OCI-LY7 (cell line): ENCODE measurements around the gene MBL2.

Experiments
- CTCF ChIP-seq: fragments of 200-600 bp; sonication (generic); conservative IDR thresholded peaks from 2 replicates; pipeline ENCODE4 v1.5.1; 2014; ENCODE audit warnings: mild to moderate bottlenecking, antibody characterized with exemption, low read length, moderate library complexity, mixed read lengths
- EZH2phosphoT487 ChIP-seq: fragments of 200-600 bp; sonication (generic); IDR thresholded peaks from 2 replicates; pipeline ENCODE4 v1.6.1; 2018; ENCODE audit warnings: low read depth, borderline replicate concordance, mild to moderate bottlenecking, mixed run types, antibody characterized with exemption, low read length, moderate library complexity, mixed read lengths

DNA sequence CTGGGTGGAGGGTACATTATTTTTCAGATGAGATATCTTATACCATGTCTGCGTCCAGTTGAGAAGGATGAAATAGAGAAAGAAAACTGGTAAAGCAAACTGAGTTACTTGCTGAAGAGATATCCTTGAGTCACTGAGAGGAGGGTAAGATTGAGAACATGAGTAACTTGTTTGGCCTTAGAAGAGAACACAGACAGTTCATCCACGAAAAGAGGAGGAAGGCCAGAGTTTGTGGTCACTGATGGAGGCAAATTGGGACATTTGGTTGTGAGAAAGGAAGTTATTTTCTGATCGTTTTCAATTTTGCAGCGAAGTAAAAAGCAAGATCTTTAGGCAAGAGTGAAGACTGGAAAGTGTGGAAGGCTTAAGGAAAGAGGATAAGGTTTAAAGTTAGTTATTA, 15.6 kb downstream of the MBL2 start:
- TF ChIP-seq CTCF (no peak), EZH2phosphoT487 (no peak)
